Prostate gland (tissue), 2 donors: Measurements from ENCODE around the gene SPATA6L. TPM values are rescaled to one million over a fixed set of nuclear protein-coding genes. Genes with fewer than 3 reads are reported as not detected.
"Not testable (repeated sequence)": the region's sequence is repeated elsewhere in the genome, so short reads cannot be mapped to it uniquely, and the experiment has no call there.

Source experiments
- DNase-seq: peaks from one replicate; pipeline ENCODE4 v3.0.0-alpha.2; 2019; ENCODE audit warnings: low spot score
- H3K27ac ChIP-seq, 2 donors: fragments of 200-600 bp; sonication (generic); 2 replicates each; pipeline ENCODE4 v1.5.1; 2017 to 2019
- H3K27me3 ChIP-seq: fragments of 200-600 bp; sonication (generic); replicated peaks from 2 replicates; pipeline ENCODE4 v1.5.1; 2019; ENCODE audit not compliant: insufficient read depth
- H3K36me3 ChIP-seq, 2 donors: fragments of 200-600 bp; sonication (generic); 1 replicate in 1 of 2; 2 replicates in 1 of 2; pipeline versions ENCODE4 v1.5.1 to v1.8.1; 2017 to 2019
- H3K4me1 ChIP-seq: fragments of 200-600 bp; sonication (generic); replicated peaks from 2 replicates; pipeline ENCODE4 v1.5.1; 2019
- H3K4me3 ChIP-seq, 2 donors: fragments of 200-600 bp; sonication (generic); 2 replicates each; pipeline ENCODE4 v1.5.1; 2017 to 2019
- H3K9me3 ChIP-seq: fragments of 200-600 bp; sonication (generic); 2 replicates; pipeline ENCODE4 v1.5.1; 2017
- CTCF ChIP-seq, 4 experiments: fragments of 200-600 bp in 2 of 4; fragments of 450-650 bp in 2 of 4; sonication (generic) in 2 of 4; IDR thresholded peaks; 1 replicate in 3 of 4; 2 replicates in 1 of 4; pipeline ENCODE4 v1.5.1; 2016 to 2019; ENCODE audit warnings: antibody characterized with exemption in 4 of 4, mild to moderate bottlenecking in 2 of 4, moderate library complexity in 2 of 4
- POLR2A ChIP-seq: fragments of 450-650 bp; IDR thresholded peaks from one replicate; pipeline ENCODE4 v1.6.1; 2016; ENCODE audit warnings: antibody characterized with exemption, mild to moderate bottlenecking
- POLR2AphosphoS5 ChIP-seq: sonication (generic); formaldehyde crosslinking; IDR thresholded peaks from one replicate; pipeline ENCODE4 v1.6.1; 2017; ENCODE audit warnings: antibody characterized with exemption
- WGBS: methylation state at CpG from one replicate; pipeline ENCODE4 v1.1.5; 2018; 5-methylcytosine and 5-hydroxymethylcytosine counted together
- intact Hi-C: fragments of 100-400 bp; cut with DNase I; formaldehyde crosslinking; loops from one replicate; pipeline ENCODE4 v1.14.2; 2022
- total RNA-seq, 2 donors: library from RNA; depleted of rRNA; stranded (reverse); fragments of >200 nt; gene quantifications; one replicate each; pipeline ENCODE4 v1.1.0, GENCODE V29; 2016

SPATA6L gene
- total RNA-seq, 2 donors from 2014 or later = 3.1 to 6.2 TPM

GRCh38 chr9:4661611-4662010, 4.7 kb downstream of the SPATA6L start:
- intact Hi-C loops = loop anchor here (1.0 to 10.0 kb wide), 2 partner anchors 79 to 323 kb away; partner anchors contain the start of gene JAK2
- H3K4me1 ChIP-seq = peaks cover 8% of the 10 kb centered on the region
- H3K27ac ChIP-seq = peak overlapping the region; percentile 90 to 91
- 13% methylated on average over 5 of the region's 5 CpGs for WGBS
- DNase-seq = no peak
- peak overlapping the region; percentile 77 to 90 for H3K4me3 ChIP-seq
- no peaks in the 10 kb centered on the region for H3K27me3 ChIP-seq
- H3K9me3 ChIP-seq = no peaks in the 10 kb centered on the region
- H3K36me3 ChIP-seq = no peaks in the 10 kb centered on the region
- TF ChIP-seq POLR2AphosphoS5 (no peak), POLR2A (no peak), CTCF (IDR thresholded peaks at IDR 0.05) (no peak)

GRCh38 chr9:4661165-4661564, 5.1 kb downstream of the SPATA6L start:
- Histone ChIP-seq H3K9me3 (no peaks in the 10 kb centered on the region), H3K4me3 (no peak overlapping the region), H3K36me3 (no peaks in the 10 kb centered on the region), H3K27ac (no peak overlapping the region), H3K4me1 (peaks cover 8% of the 10 kb centered on the region), H3K27me3 (no peaks in the 10 kb centered on the region)
- no peak for TF ChIP-seq CTCF (IDR thresholded peaks at IDR 0.05)
- DNase-seq = no peak
- intact Hi-C loops = loop anchor here (10.0 kb wide), 1 partner anchor 324 kb away; the partner anchor contains the start of gene JAK2
- WGBS = 83% methylated on average over 1 of the region's 1 CpG

GRCh38 chr9:4660665-4661064, 5.6 kb downstream of the SPATA6L start:
- intact Hi-C loops = loop anchor here (10.0 kb wide), 1 partner anchor 324 kb away; the partner anchor contains the start of gene JAK2
- not testable (repeated sequence) for H3K9me3 ChIP-seq, H3K4me3 ChIP-seq, H3K27me3 ChIP-seq, DNase-seq, H3K27ac ChIP-seq, H3K36me3 ChIP-seq, H3K4me1 ChIP-seq
- WGBS = 92% methylated on average over 5 of the region's 5 CpGs

GRCh38 chr9:4657426-4658159, 8.7 kb downstream of the SPATA6L start:
- no peaks in the 10 kb centered on the region for H3K36me3 ChIP-seq
- DNase-seq = peak; percentile 42
- WGBS = 69% methylated on average over 4 of the region's 4 CpGs

GRCh38 chr9:4656621-4657020, 9.7 kb downstream of the SPATA6L start:
- Histone ChIP-seq H3K27ac (no peak overlapping the region), H3K36me3 (no peaks in the 10 kb centered on the region), H3K4me1 (no peaks in the 10 kb centered on the region), H3K4me3 (no peak overlapping the region), H3K9me3 (no peaks in the 10 kb centered on the region), H3K27me3 (no peaks in the 10 kb centered on the region)
- intact Hi-C loops = no loop called here
- WGBS = 91% methylated on average over 3 of the region's 3 CpGs
- TF ChIP-seq POLR2AphosphoS5 = no peak
- no peak for TF ChIP-seq CTCF (IDR thresholded peaks at IDR 0.05)
- TF ChIP-seq POLR2A = no peak
- no peak for DNase-seq

More at GRCh38 chr9:4657426-4658159, 8.7 kb downstream of the SPATA6L start:
- Histone ChIP-seq H3K27ac (peak overlapping the region; percentile 28 to 72), H3K4me3 (no peak overlapping the region), H3K27me3 (no peaks in the 10 kb centered on the region), H3K9me3 (no peaks in the 10 kb centered on the region), H3K4me1 (no peaks in the 10 kb centered on the region)
- intact Hi-C loops = no loop called here
- TF ChIP-seq POLR2AphosphoS5 (peak; percentile 70), CTCF (IDR thresholded peaks at IDR 0.05) (no peak), POLR2A (no peak)

GRCh38 chr9:4656196-4656595, 10.1 kb downstream of the SPATA6L start:
- H3K36me3 ChIP-seq, H3K27me3 ChIP-seq, DNase-seq, H3K27ac ChIP-seq, H3K9me3 ChIP-seq, intact Hi-C loops, H3K4me1 ChIP-seq, H3K4me3 ChIP-seq: not testable (repeated sequence)
- WGBS = 98% methylated on average over 3 of the region's 3 CpGs
